Esophagus muscularis mucosa (tissue), 4 donors: ENCODE data around the gene RAB40C. TPM values are rescaled to one million over a fixed set of nuclear protein-coding genes. Genes with fewer than 3 reads are reported as not detected.

Experiments
- DNase-seq: peaks from one replicate; pipeline ENCODE4 v3.0.0-alpha.2; 2017; ENCODE audit errors: extremely low spot score
- H3K27ac ChIP-seq, 4 donors: fragments of 200-600 bp; sonication (generic); replicated peaks in 1 of 4; 1 replicate in 3 of 4; 2 replicates in 1 of 4; pipeline ENCODE4 v1.5.1; 2016 to 2019; ENCODE audit warnings: mild to moderate bottlenecking in 1 of 4
- H3K27me3 ChIP-seq, 4 donors: fragments of 200-600 bp; sonication (generic); one replicate each; pipeline versions ENCODE4 v1.5.1 to v1.6.0; 2016 to 2019
- H3K36me3 ChIP-seq, 4 donors: fragments of 200-600 bp; sonication (generic); one replicate each; pipeline ENCODE4 v1.5.1; 2016 to 2019
- H3K4me1 ChIP-seq, 4 donors: fragments of 200-600 bp; sonication (generic); one replicate each; pipeline ENCODE4 v1.5.1; 2016 to 2019
- H3K4me3 ChIP-seq, 4 donors: fragments of 200-600 bp; sonication (generic); 1 replicate in 2 of 4; 2 replicates in 2 of 4; pipeline ENCODE4 v1.5.1; 2016 to 2019; ENCODE audit warnings: mild to moderate bottlenecking in 4 of 4, moderate library complexity in 1 of 4
- H3K9me3 ChIP-seq, 4 donors: fragments of 200-600 bp; sonication (generic); 1 replicate in 3 of 4; 2 replicates in 1 of 4; pipeline ENCODE4 v1.5.1; 2016 to 2019
- EP300 ChIP-seq: sonication (generic); formaldehyde crosslinking; IDR thresholded peaks from one replicate; pipeline ENCODE4 v1.6.1; 2017; ENCODE audit warnings: antibody characterized with exemption
- POLR2A ChIP-seq: fragments of 450-650 bp; IDR thresholded peaks from one replicate; pipeline ENCODE4 v1.6.1; 2017; ENCODE audit warnings: antibody characterized with exemption, moderate library complexity, mild to moderate bottlenecking, low read depth
- POLR2AphosphoS5 ChIP-seq, 2 donors: sonication (generic); formaldehyde crosslinking; IDR thresholded peaks; one replicate each; pipeline ENCODE4 v1.6.1; 2017; ENCODE audit warnings: antibody characterized with exemption in 2 of 2
- WGBS: methylation state at CpG from one replicate; pipeline ENCODE4 v1.1.5; 2018; 5-methylcytosine and 5-hydroxymethylcytosine counted together
- intact Hi-C: fragments of 100-400 bp; cut with DNase I; formaldehyde crosslinking; loops from one replicate; pipeline ENCODE4 v1.15.1; 2023
- total RNA-seq, 4 donors: library from RNA; depleted of rRNA; stranded (reverse); fragments of >200 nt; gene quantifications; one replicate each; pipeline versions ENCODE4 v1.1.0 to v1.2.1, GENCODE V29; 2016
- TF ChIP-seq, protein P1 (sequence below), 3 experiments: fragments of 200-600 bp in 2 of 3; fragments of 450-650 bp in 1 of 3; sonication (generic) in 2 of 3; IDR thresholded peaks; one replicate each; pipeline ENCODE4 v1.5.1; 2017 to 2019; ENCODE audit warnings: antibody characterized with exemption in 3 of 3, mild to moderate bottlenecking in 2 of 3, moderate library complexity in 1 of 3

Gene RAB40C
- total RNA-seq, 4 donors from 2014 or later, result 20.8 to 25.3 (median 23.0) TPM

GRCh38 chr16:555528-556473 is 34.1 kb upstream of the RAB40C start:
- Histone ChIP-seq H3K4me1 (peaks cover 4 to 19% (median 13%) of the 10 kb centered on the region in 4 donors), H3K36me3 (peaks cover 17 to 34% (median 32%) of the 10 kb centered on the region in 4 donors), H3K9me3 (no peaks in the 10 kb centered on the region), H3K27ac (no peak overlapping the region), H3K27me3 (peaks cover 0 to 38% (median 11%) of the 10 kb centered on the region in 4 donors), H3K4me3 (no peak overlapping the region)
- WGBS, result 68% methylated on average over 10 of the region's 32 CpGs
- no peak for TF ChIP-seq POLR2AphosphoS5 (IDR thresholded peaks at IDR 0.05)
- no peak for TF ChIP-seq POLR2A
- TF ChIP-seq EP300, result no peak
- TF ChIP-seq, protein P1, sequence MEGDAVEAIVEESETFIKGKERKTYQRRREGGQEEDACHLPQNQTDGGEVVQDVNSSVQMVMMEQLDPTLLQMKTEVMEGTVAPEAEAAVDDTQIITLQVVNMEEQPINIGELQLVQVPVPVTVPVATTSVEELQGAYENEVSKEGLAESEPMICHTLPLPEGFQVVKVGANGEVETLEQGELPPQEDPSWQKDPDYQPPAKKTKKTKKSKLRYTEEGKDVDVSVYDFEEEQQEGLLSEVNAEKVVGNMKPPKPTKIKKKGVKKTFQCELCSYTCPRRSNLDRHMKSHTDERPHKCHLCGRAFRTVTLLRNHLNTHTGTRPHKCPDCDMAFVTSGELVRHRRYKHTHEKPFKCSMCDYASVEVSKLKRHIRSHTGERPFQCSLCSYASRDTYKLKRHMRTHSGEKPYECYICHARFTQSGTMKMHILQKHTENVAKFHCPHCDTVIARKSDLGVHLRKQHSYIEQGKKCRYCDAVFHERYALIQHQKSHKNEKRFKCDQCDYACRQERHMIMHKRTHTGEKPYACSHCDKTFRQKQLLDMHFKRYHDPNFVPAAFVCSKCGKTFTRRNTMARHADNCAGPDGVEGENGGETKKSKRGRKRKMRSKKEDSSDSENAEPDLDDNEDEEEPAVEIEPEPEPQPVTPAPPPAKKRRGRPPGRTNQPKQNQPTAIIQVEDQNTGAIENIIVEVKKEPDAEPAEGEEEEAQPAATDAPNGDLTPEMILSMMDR (IDR thresholded peaks at IDR 0.05), result no peak
- intact Hi-C loops, result no loop called here
- DNase-seq, result no peak

GRCh38 chr16:556474-557173 is 33.2 kb upstream of the RAB40C start:
- Histone ChIP-seq H3K27me3 (peaks cover 0 to 46% (median 17%) of the 10 kb centered on the region in 4 donors), H3K4me1 (peaks cover 4 to 21% (median 14%) of the 10 kb centered on the region in 4 donors), H3K27ac (no peak overlapping the region), H3K9me3 (no peaks in the 10 kb centered on the region), H3K36me3 (peaks cover 13 to 26% (median 25%) of the 10 kb centered on the region in 4 donors), H3K4me3 (no peak overlapping the region)
- intact Hi-C loops, result no loop called here
- 90% methylated on average over 14 of the region's 32 CpGs for WGBS
- no peak for TF ChIP-seq POLR2AphosphoS5 (IDR thresholded peaks at IDR 0.05)
- TF ChIP-seq, protein P1 (IDR thresholded peaks at IDR 0.05), result no peak
- no peak for TF ChIP-seq EP300
- TF ChIP-seq POLR2A, result no peak
- no peak for DNase-seq

GRCh38 chr16:557463-558297 is 32.2 kb upstream of the RAB40C start:
- H3K27ac ChIP-seq, result no peak overlapping the region
- peaks cover 4 to 21% (median 14%) of the 10 kb centered on the region in 4 donors for H3K4me1 ChIP-seq
- intact Hi-C loops, result no loop called here
- no peak overlapping the region for H3K4me3 ChIP-seq
- TF ChIP-seq, protein P1 (IDR thresholded peaks at IDR 0.05), result no peak
- no peak for TF ChIP-seq EP300
- no peak for TF ChIP-seq POLR2AphosphoS5 (IDR thresholded peaks at IDR 0.05)
- no peak for TF ChIP-seq POLR2A
- no peaks in the 10 kb centered on the region for H3K9me3 ChIP-seq
- H3K27me3 ChIP-seq, result peaks cover 0 to 54% (median 17%) of the 10 kb centered on the region in 4 donors
- H3K36me3 ChIP-seq, result peaks cover 3 to 15% (median 14%) of the 10 kb centered on the region in 4 donors
- no peak for DNase-seq
- 81% methylated on average over 10 of the region's 23 CpGs for WGBS

DNA sequence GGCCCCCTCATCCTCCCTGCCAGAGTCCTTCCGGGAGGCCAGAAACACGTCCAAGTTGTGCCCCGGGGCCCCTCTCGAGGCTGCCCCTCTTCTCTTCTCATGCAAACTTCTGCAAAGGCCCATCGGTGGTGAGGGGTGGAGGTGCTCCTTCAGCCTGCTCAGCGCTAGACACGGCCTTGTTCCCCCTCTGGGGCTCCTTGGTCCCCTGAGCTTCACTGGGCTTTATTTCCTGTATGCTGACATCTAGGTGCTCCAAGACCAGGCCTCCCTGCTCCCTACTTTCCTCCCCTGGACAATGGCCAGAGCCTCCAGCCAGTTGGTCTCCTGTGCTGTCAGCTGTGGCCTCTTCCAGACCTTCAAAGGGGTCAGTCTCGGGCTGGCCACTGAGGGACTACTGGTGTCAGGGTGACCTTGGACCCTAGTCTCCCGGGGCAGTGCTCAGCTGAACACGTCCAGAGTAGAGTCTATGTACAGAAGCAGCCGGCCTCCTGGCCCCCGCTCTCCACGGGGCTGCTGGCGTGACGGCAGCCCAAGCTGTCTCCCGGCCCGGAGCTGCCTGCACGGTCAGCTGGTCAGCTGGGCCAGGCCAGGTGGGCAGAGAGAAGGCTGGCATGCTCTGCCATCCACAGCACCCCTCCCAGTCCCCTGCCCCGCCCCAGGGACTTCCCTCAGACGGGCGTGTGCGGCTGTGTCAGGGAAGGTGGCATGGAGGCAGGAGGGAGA is 31.4 kb upstream of the RAB40C start:
- TF ChIP-seq EP300 (no peak), POLR2A (no peak), POLR2AphosphoS5 (IDR thresholded peaks at IDR 0.05) (no peak)
- TF ChIP-seq, protein P1 (IDR thresholded peaks at IDR 0.05), result no peak
- Histone ChIP-seq H3K9me3 (no peaks in the 10 kb centered on the region), H3K36me3 (peaks cover 0 to 8% (median 8%) of the 10 kb centered on the region in 4 donors), H3K4me3 (no peak overlapping the region), H3K4me1 (peaks cover 4 to 21% (median 14%) of the 10 kb centered on the region in 4 donors), H3K27ac (no peak overlapping the region), H3K27me3 (peaks cover 0 to 60% (median 17%) of the 10 kb centered on the region in 4 donors)
- no peak for DNase-seq
- 70% methylated on average over 18 of the region's 22 CpGs for WGBS
- intact Hi-C loops, result no loop called here
